GM12878 (cell line): ENCODE results near the gene CSN1S1. TPM values are rescaled to one million over a fixed set of nuclear protein-coding genes. Genes with fewer than 3 reads are reported as not detected.
A peak's percentile ranks its signal among the peaks of the same experiment; 100 is the strongest.

ENCODE experiments used
- ATAC-seq: fragments of 200-7000 bp; cut with Tn5 transposase; 3 replicates; pipeline ENCODE4 v1.9.1; 2020; ENCODE audit warnings: mild to moderate bottlenecking, moderate library complexity
- BruUV-seq: library from RNA; stranded (reverse); fragments of 400-500 nt; replicated peaks from 2 replicates; lab custom pipeline; 2021; lab: Mats Ljungman, UMichigan
- CTCF ChIA-PET: fragments of 300-600 bp; sonication (Branson Sonifier 250); formaldehyde crosslinking; extraction: SDS; loops from one replicate; lab custom pipeline; 2021; ENCODE audit warnings: inconsistent platforms; lab: Yijun Ruan, JAX
- POLR2A ChIA-PET: fragments of 350-600 bp; formaldehyde crosslinking; extraction: SDS; loops from one replicate; lab custom pipeline; 2021; ENCODE audit warnings: inconsistent platforms; lab: Charles Lee
- RAD21 ChIA-PET: fragments of 300-600 bp; sonication (Branson Sonifier 250); formaldehyde crosslinking; loops from one replicate; lab custom pipeline; 2023; ENCODE audit warnings: antibody characterized with exemption; ENCODE audit not compliant: unreplicated experiment; lab: Charles Lee
- SMC1A ChIA-PET: fragments of 300-600 bp; sonication (Branson Sonifier 250); formaldehyde crosslinking; loops from one replicate; lab custom pipeline; 2023; ENCODE audit not compliant: unreplicated experiment, uncharacterized antibody; lab: Charles Lee
- DNase-seq: peaks from one replicate; pipeline ENCODE4 v3.0.0-alpha.2; 2011; ENCODE audit warnings: low read depth, low spot score
- FAIRE-seq: peaks from 3 replicates; lab custom pipeline; 2011; peaks lifted over from hg19 to GRCh38; lab: Jason Lieb, UNC
- H2AFZ ChIP-seq: 2 replicates; pipeline ENCODE4 v1.6.0; 2011; ENCODE audit warnings: low read depth, low read length, control low read depth; ENCODE audit not compliant: control insufficient read depth
- H3K27ac ChIP-seq: 2 replicates; pipeline ENCODE4 v1.5.1; 2011; ENCODE audit warnings: control low read depth; ENCODE audit not compliant: control insufficient read depth, insufficient read depth
- H3K27me3 ChIP-seq, 2 experiments: replicated peaks in 1 of 2; 2 replicates each; pipeline versions ENCODE4 v1.6.0 to v1.6.1; 2011; ENCODE audit warnings: low read length in 1 of 2; ENCODE audit not compliant: control insufficient read depth in 2 of 2, insufficient read depth in 2 of 2
- H3K36me3 ChIP-seq, 2 experiments: 2 replicates each; pipeline ENCODE4 v1.5.1; 2011; ENCODE audit warnings: low read length in 1 of 2; ENCODE audit not compliant: control insufficient read depth in 2 of 2, insufficient read depth in 2 of 2
- H3K4me1 ChIP-seq: 2 replicates; pipeline ENCODE4 v1.6.1; 2011; ENCODE audit warnings: mild to moderate bottlenecking, low read length, moderate library complexity, mixed read lengths; ENCODE audit not compliant: control insufficient read depth, insufficient read depth
- H3K4me2 ChIP-seq: 2 replicates; pipeline ENCODE4 v1.6.0; 2011; ENCODE audit warnings: control low read depth; ENCODE audit not compliant: control insufficient read depth, insufficient read depth
- H3K4me3 ChIP-seq: fragments of 200-600 bp; sonication (generic); 2 replicates; pipeline ENCODE4 v1.5.1; 2016
- H3K79me2 ChIP-seq: 2 replicates; pipeline ENCODE4 v1.6.0; 2011; ENCODE audit warnings: low read length; ENCODE audit not compliant: control insufficient read depth, insufficient read depth
- H3K9ac ChIP-seq: 2 replicates; pipeline ENCODE4 v1.8.0; 2011; ENCODE audit warnings: low read length, control low read depth, mixed read lengths; ENCODE audit not compliant: control insufficient read depth, insufficient read depth
- H3K9me3 ChIP-seq: replicated peaks from 3 replicates; pipeline ENCODE4 v1.5.1; 2011; ENCODE audit warnings: mild to moderate bottlenecking, low read length; ENCODE audit not compliant: control insufficient read depth, insufficient read depth
- H4K20me1 ChIP-seq: 2 replicates; pipeline ENCODE4 v1.6.0; 2011; ENCODE audit not compliant: control insufficient read depth, insufficient read depth
- CTCF ChIP-seq, 3 experiments: IDR thresholded peaks in 2 of 3; conservative IDR thresholded peaks in 1 of 3; 2 replicates each; pipeline ENCODE4 v1.5.1; 2011; ENCODE audit warnings: low read depth in 3 of 3, low read length in 3 of 3, mild to moderate bottlenecking in 3 of 3, control low read depth in 2 of 3, moderate library complexity in 2 of 3, inconsistent platforms in 1 of 3, mixed read lengths in 1 of 3; ENCODE audit not compliant: control insufficient read depth in 2 of 3, insufficient read depth in 1 of 3; ENCODE audit errors: extremely low read depth in 1 of 3
- NR2C2 ChIP-seq: IDR thresholded peaks from 2 replicates; pipeline ENCODE4 v1.6.1; 2011; ENCODE audit warnings: borderline replicate concordance, low read depth; ENCODE audit not compliant: control insufficient read depth, insufficient read length
- RAD21 ChIP-seq: IDR thresholded peaks from 2 replicates; pipeline ENCODE4 v1.6.1; 2011; ENCODE audit warnings: mild to moderate bottlenecking, low read depth, low read length, moderate library complexity; ENCODE audit not compliant: insufficient read depth
- SMC3 ChIP-seq: IDR thresholded peaks from 2 replicates; pipeline ENCODE4 v1.6.1; 2011; ENCODE audit warnings: low read length, improper control_type of control experiment, borderline replicate concordance
- YY1 ChIP-seq: IDR thresholded peaks from 2 replicates; pipeline ENCODE4 v1.6.1; 2011; ENCODE audit warnings: low read depth, mild to moderate bottlenecking, low read length
- in situ Hi-C: fragments of 300-500 bp; cut with MboI; formaldehyde crosslinking; loops from 9 replicates; pipeline ENCODE4 v1.14.3; 2018; ENCODE audit warnings: mixed read lengths
- intact Hi-C: fragments of 100-400 bp; cut with micrococcal nuclease; formaldehyde crosslinking; loops from one replicate; pipeline ENCODE4 v1.14.2; 2022; ENCODE audit not compliant: unreplicated experiment
- polyA plus RNA-seq, 11 experiments: library from polyadenylated mRNA; depleted of rRNA in 4 of 11; unstranded in 6 of 11; stranded (reverse) in 5 of 11; fragments of >200 nt; fragmentation: Nextera tagmentation in 4 of 11; fragmentation: Illumina TruSeq in 1 of 11; extraction: Ambion mirVana in 4 of 11; extraction: Trizol in 1 of 11; gene quantifications; 1 replicate in 1 of 11; 2 replicates in 10 of 11; pipeline versions ENCODE4 v1.2.1 to v1.2.3, GENCODE V29; 2011 to 2016; ENCODE audit warnings: inconsistent platforms in 2 of 11, missing spikeins in 2 of 11, low read depth in 1 of 11
- total RNA-seq, 4 experiments: library from RNA; depleted of rRNA in 3 of 4; stranded (reverse); fragments of >200 nt in 3 of 4; fragmentation: Illumina TruSeq in 1 of 4; extraction: Trizol in 1 of 4; gene quantifications; 2 replicates each; pipeline versions ENCODE4 v1.2.1 to v1.2.3, GENCODE V29; 2013 to 2021

The CSN1S1 gene
- total and polyA plus RNA-seq, 10 of the 15 experiments (the other 5 are each of a cell fraction or from before 2014, with no cell fraction given): not detected

GRCh38 chr4:69881173-69881773, 49.6 kb upstream of the CSN1S1 start:
- peak; percentile 95 for TF ChIP-seq SMC3
- TF ChIP-seq YY1: 0 out of 2 replicates have a peak, but pooled peaks have one; percentile 51
- peak; percentile 68 to 83 (median 74) for TF ChIP-seq CTCF (IDR thresholded peaks at IDR 0.05 in 2 of 3, conservative IDR thresholded peaks at IDR 0.05 in 1 of 3; ENCODE audit: control insufficient read depth in 2 of 3, extremely low read depth in 1 of 3, insufficient read depth in 1 of 3, low read depth in 3 of 3, low read length in 3 of 3)
- no peak for TF ChIP-seq NR2C2
- peak; percentile 99 for TF ChIP-seq RAD21

More at GRCh38 chr4:69881173-69881773, 49.6 kb upstream of the CSN1S1 start:
- DNase-seq: no peak
- in situ Hi-C loops (loop anchor here (5.0 kb wide), 1 partner anchor 189 kb away; no protein-coding TSS in a partner anchor), intact Hi-C loops (loop anchor here (1.0 to 10.0 kb wide), 3 partner anchors 192 to 674 kb away; no protein-coding TSS in a partner anchor)
- Histone ChIP-seq H3K27ac (no peak overlapping the region), H4K20me1 (no peaks in the 10 kb centered on the region), H3K79me2 (no peaks in the 10 kb centered on the region), H3K4me1 (no peaks in the 10 kb centered on the region), H3K4me3 (no peak overlapping the region), H3K27me3 (no peaks in the 10 kb centered on the region), H3K9me3 (no peaks in the 10 kb centered on the region), H2AFZ (no peak overlapping the region), H3K4me2 (no peak overlapping the region), H3K36me3 (no peaks in the 10 kb centered on the region), H3K9ac (no peak overlapping the region)
- peak; percentile 88 for ATAC-seq
- ChIA-PET POLR2A (interaction anchor here (0.6 kb wide), 1 partner anchor 38 kb away, joined by 6 read pairs; no protein-coding TSS in a partner anchor), CTCF (interaction anchor here (0.6 to 3.1 kb wide), 17 partner anchors 10 to 678 kb away, joined by 3 to 29 read pairs (median 6); no protein-coding TSS in a partner anchor), SMC1A (interaction anchor here (0.9 to 4.4 kb wide), 11 partner anchors 13 to 302 kb away, joined by 4 to 25 read pairs (median 5); no protein-coding TSS in a partner anchor), RAD21 (interaction anchor here (0.7 to 1.3 kb wide), 5 partner anchors 31 to 679 kb away, joined by 3 to 6 read pairs (median 3); no protein-coding TSS in a partner anchor)
- FAIRE-seq: peak; percentile 47
- no TSS peak for BruUV-seq
